GM21723 (cell line): ENCODE results near the gene MMD.
"Not testable (repeated sequence)": the region's sequence is repeated elsewhere in the genome, so short reads cannot be mapped to it uniquely, and the experiment has no call there.

Experiments used
- ATAC-seq: cut with Tn5 transposase; IDR thresholded peaks from one replicate; pipeline ENCODE4 v1.9.1; 2021; ENCODE audit warnings: mild to moderate bottlenecking, moderate library complexity; ENCODE audit not compliant: unreplicated experiment

Gene MMD

GRCh38 chr17:55444471-55445441 is 23.1 kb upstream of the MMD start:
- ATAC-seq, result peak; percentile 58

- no peak for ATAC-seq
These were observed 22.3 kb upstream of the MMD start for GRCh38 chr17:55443904-55444303.

- ATAC-seq, result no peak
These were observed 21.5 kb upstream of the MMD start for GRCh38 chr17:55442953-55443683.

GRCh38 chr17:55442462-55442861 is 20.8 kb upstream of the MMD start:
- no peak for ATAC-seq

GRCh38 chr17:55441544-55441943 is 19.9 kb upstream of the MMD start:
- ATAC-seq, result no peak

- ATAC-seq, result no peak
These were observed 18.8 kb upstream of the MMD start for GRCh38 chr17:55440391-55440790.

GRCh38 chr17:55437159-55437605 is 15.5 kb upstream of the MMD start:
- ATAC-seq, result peak; percentile 76

- ATAC-seq, result peak; percentile 25
These were observed 14.9 kb upstream of the MMD start for GRCh38 chr17:55436224-55437158.

- ATAC-seq, result no peak
These were observed 13.8 kb upstream of the MMD start for GRCh38 chr17:55435408-55435807.

- no peak for ATAC-seq
These were observed 13.1 kb upstream of the MMD start for GRCh38 chr17:55434721-55435120.

- ATAC-seq, result no peak
These were observed 12.2 kb upstream of the MMD start for GRCh38 chr17:55433629-55434422.

GRCh38 chr17:55433029-55433628 is 11.5 kb upstream of the MMD start:
- no peak for ATAC-seq

- ATAC-seq, result no peak
These were observed 10.9 kb upstream of the MMD start for GRCh38 chr17:55432358-55433028.

- ATAC-seq, result not testable (repeated sequence)
These were observed 10.3 kb upstream of the MMD start for GRCh38 chr17:55431914-55432313.

GRCh38 chr17:55430541-55431288 is 9.1 kb upstream of the MMD start:
- no peak for ATAC-seq

GRCh38 chr17:55427587-55427882 is 5.9 kb upstream of the MMD start:
- no peak for ATAC-seq

- peak; percentile 61 for ATAC-seq
These were observed 5.4 kb upstream of the MMD start for GRCh38 chr17:55426851-55427586.
